ENCODE results near the gene KRT74.
"Not testable (repeated sequence)": the region's sequence is repeated elsewhere in the genome, so short reads cannot be mapped to it uniquely, and the experiment has no call there.

Gene KRT74

DNA sequence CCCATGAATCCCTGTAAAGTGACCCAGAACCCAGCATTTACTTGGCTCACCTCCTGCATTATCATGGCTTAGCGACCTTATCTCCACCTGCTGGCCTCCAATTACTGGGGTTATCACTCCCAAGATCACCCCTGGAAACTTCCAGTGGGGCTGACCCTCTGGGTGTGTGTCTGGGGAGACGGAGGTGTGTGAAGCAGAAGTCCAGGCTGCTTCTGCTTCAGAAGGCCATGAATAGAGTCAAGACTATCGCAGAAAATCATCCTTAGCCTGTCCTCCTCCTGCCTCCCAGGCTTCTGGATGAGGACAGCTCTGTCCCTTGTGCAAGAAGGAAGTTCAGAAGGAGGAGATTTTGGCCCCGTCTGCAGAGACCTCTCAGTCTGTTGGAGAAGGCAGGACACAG is 28.0 kb upstream of the KRT74 start:
- no peak for DNase-seq

DNA sequence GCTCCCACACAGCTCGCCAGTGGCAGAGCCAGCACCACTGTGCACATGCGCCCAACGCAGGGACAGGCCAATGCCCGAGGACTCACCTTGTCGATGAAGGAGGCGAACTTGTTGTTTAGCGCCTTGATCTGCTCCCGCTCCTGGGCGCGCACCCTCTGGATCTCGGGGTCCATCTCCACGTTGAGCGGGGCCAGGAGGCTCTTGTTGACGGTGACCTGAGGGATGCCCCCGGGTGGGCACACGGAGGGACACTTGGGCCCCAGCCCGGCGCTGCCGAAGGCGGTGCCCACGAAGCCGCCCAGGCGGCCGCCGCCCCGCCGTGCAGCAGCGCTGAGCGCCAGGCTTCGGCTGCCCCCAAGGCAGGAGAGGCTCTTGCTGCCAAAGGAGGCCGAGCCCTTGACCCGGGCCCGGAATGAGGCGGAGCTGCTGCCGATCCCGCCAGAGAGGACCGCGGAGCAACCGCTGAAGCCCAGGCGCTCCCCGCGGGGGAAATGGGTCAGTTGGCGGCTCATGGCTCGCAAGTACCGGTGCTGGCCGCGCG is 27.4 kb upstream of the KRT74 start, which contains the start of gene KRT72:
TSS of gene KRT72 (minus strand) at position 523 of the 541 bp plus-strand sequence. CDS start at position 512, 11 bp downstream.
- DNase-seq = no peak

DNA sequence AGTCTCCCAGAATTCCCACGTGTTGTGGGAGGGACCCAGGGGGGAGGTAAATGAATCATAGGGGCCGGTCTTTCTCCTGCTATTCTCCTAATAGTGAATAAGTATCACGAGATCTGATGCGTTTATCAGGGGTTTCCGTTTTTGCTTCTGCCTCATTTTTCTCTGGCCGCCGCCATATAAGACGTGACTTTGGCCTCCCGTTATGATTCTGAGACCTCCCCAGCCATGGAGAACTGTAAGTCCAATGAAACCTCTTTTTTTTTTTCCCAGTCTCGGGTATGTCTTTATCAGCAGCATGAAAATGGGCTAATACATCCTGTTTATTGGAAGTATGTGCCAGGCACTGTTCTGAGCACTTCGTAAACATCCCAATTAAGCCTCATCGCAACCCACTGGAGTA is 26.8 kb upstream of the KRT74 start:
- no peak for DNase-seq

DNA sequence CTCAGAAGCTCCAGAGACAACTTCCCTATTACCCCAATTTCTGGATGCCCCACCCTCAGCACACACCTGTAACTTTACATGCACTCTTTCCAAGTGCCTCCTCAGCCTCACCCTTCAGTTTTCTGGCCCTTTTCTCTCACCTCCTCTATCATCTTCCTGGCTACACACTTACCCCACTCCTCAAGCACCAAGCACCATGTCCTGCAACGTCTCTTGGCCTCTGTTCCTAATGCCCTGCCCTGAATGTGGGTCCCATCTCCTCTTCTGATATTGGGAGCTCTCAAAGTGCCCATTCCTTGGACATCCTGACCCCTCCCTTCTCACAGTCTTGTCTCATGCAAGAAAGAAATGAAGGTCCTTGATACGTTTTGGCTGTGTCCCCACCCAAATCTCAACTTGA is 26.4 kb upstream of the KRT74 start:
- no peak for DNase-seq

DNA sequence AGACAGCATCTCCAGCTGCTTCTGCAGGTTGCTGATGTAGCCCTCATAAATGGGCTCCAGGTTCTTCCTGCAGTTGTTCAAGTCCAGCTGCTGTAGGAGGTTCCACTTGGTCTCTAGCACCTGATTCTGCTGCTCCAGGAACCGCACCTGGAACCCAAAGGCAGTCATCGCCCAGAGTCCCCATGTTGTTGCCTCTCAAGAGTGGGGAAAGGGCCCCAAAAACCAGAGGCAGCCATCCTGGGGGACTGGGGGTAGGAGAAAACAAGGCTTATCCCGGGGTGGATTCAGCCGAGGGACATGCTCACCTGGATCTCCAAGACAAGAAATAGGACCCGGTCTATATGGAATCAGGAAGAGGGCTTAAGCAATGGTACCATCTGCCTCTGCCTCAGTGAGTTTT is 25.3 kb upstream of the KRT74 start:
- DNase-seq = no peak

DNA sequence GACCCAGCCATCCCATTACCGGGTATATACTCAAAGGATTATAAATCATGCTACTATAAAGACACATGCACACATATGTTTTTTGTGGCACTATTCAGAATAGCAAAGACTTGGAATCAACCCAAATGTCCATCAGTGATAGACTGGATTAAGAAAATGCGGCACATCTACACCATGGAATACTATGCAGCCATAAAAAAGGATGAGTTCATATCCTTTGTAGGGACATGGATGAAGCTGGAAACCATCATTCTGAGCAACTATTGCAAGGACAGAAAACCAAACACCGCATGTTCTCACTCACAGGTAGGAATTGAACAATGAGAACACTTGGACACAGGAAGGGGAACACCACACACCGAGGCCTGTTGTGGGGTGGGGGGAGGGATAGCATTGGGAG is 20.6 kb upstream of the KRT74 start:
- DNase-seq = not testable (repeated sequence)

DNA sequence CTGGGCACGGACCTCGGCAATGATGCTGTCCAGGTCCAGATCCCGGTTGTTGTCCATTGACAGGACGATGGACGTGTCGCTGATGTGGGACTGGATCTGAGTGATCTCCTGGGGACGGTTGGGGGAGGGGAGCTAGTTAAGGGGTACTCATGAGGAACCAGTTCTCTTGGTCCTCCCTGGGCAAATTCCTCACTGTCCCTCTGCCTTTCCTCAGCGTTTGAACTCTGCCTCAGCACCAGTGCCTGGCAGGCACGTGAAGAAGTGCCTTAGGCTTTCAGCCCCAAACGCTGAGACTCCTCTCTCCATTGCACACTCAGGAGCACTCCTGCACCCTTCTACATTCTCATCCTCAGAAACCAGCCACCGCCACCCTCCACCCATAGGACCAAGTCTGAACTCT is 17.9 kb upstream of the KRT74 start:
- no peak for DNase-seq

DNA sequence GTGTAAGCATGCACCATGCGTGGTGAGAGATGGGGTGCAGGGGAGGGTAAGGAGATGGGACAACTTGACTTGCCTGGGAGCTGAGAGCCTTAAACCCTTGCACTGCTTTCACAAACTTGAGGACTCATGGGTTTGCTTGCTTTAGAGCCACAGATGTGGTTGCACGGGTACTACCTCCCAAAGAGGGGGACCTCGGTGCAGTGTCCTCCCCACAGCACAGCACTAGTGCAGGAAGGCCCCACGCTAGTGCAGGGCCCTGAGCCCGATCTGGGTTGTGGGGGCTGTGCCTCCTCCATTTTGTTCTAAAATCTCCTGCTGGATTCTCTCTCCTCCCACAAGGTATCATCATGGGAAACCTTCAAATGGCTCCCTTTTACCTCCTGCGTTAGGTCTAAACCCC is 16.4 kb upstream of the KRT74 start:
- DNase-seq = no peak

DNA sequence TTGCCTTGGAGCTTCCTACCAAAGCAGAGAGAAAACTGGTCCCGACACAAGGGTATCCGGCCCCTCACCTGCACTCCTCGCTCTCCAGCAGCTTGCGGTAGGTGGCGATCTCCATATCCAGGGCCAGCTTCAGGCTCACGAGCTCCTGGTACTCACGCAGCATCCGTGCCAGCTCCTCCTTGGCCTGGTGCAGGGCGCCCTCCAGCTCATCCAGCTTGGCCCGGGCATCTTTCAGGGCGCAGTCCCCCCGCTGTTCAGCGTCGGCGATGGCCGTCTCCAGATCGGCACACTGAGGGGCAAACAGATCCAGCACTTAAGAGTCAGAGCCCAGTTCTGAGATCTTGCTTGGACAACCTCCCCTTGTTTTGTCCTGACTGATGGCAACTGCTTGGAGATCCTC is 13.9 kb upstream of the KRT74 start:
- DNase-seq = no peak

DNA sequence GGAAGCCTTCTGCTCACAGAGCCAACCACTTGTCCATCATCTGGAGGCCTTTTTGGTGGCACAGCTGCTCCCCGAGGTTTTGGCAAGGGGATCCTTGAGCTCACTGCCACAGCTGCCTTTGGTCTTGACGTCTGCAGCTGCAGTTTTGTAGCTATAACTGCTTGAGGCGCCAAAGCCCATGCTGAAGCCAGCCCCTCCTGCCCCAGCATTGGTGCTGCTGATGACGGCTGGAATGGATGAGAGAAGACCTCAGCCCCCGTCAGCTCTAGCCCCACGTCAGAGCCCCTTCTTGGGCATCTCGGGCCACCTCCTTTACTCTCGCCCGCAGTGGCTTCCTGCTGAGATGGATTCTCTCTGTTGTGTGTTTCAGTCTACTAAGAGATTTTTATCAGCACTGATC is 12.3 kb upstream of the KRT74 start:
- peak; percentile 26 for DNase-seq

DNA sequence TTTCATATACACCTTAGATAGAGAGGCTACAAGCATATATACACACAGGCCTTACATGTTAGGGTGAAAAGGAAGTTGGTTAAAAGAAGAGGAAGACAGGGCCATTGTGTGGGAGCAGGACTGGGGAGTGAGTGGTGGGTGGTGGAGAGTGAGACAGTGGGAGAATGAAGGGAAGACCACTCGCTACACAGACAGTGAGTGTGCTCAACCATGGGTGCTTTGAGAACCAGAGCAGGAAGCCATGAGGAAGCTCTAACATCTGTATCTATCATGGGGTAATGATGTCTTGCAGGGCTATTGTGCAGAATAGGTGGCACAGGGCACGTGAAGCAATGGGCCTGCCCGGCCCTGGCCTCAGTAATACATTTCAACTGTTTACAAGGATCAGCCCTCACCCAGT is 11.4 kb upstream of the KRT74 start:
- no peak for DNase-seq

DNA sequence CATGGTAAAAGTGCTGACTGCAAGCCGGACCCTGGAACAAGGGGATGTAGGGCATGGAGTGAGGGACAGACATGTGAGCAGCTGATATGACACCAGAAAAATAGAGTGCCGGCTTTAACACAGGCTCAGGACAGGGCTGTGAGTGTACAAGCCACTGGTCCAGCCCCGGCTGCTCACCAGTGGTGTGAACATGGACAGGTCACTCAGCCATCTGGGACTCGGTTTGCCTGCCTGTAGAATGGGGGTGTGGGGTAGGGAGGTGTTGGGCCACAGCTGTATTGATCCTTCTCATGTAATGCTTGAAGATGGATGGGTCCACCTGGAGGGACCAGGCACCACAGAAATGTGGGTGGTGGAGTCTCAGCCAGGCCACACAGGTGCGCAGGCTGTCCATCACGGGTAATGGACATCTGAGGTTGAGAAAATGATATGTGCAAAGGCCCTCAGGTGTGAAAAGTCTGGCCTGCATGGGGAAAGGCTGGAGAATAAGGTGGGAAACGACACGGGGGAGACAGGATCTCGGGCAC is 10.6 kb upstream of the KRT74 start:
- no peak for DNase-seq

DNA sequence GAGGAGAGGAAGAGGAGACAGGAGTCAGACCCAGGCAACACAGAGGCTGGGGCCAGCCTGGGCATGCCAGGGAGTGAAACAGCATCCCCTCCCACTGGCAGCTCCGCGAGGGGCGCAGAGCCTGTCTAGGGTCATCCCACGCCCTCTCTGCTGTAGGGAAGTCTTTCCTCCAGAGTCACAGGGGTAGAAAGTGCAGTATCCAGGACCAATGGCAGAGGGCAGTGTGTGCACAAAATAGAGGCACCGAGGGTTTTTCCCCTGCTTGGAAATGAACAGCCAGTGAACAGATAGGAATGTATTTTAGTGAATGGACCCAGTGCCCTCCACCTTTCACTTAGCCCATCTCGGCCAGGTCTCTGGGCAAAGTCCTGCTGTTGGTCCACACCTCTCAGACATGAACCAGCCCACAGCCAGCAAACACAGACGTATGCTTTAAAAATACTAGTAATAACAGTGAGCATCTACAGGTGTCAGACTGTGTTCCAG is 9.4 kb upstream of the KRT74 start:
- DNase-seq = peak; percentile 84

DNA sequence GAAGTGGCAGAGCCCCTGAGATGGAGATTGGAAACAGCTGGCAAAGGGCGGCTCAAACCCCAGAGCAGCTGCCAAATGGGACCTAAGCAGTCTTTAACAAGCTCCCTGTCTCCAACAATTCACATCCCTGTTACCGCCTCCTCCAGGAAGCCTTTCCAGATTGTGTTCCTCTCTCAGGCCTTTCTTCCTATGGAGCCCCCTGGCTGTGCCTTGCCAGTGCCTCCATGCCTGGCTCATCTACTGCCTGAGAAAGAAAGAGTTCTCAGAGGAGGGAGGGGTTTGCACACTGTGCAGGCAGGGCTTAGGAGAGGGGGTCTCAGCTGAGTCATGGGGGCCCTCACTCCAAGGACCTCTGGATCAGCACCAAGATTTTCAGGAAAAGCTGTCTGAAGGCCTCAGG is 8.8 kb upstream of the KRT74 start:
- no peak for DNase-seq

DNA sequence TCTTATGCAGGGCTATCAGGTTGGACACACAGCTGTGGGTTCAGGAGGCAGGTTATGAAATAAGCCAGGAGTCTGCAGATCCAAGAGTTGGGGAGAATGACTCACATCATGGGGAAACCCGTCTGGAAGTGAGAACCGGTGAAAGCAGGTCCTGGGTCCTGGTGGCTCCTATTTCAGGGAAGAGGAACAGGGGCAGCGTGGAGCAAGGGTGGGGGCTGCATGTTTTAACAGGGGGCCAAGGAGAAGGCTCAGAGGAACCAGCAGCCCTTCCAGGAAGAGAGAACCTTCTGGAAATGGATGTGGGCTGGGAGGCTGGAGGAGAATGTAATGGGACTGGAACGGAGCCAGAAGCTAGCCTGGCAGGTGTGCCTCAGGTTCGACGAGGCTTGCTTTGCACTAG is 7.8 kb upstream of the KRT74 start:
- no peak for DNase-seq

DNA sequence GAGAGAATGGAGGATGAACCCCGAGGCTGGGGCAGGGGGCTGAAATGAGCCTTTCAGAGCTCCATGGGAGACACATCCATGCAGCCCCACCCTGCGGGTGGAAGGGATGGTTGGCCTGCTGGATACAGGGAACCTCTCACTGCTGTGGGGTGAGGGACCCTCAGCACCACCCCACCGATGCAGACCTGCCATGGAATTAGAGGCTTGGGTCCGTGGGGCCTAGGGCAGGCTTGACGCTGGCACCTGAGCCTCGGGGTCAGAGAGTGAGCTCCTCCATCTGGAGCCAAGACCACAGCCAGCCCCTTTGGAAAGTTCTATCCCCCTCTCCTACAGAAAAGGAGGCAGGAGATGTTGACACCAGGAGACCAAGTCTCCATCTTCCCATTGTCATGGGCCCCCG is 7.4 kb upstream of the KRT74 start:
- DNase-seq = no peak

DNA sequence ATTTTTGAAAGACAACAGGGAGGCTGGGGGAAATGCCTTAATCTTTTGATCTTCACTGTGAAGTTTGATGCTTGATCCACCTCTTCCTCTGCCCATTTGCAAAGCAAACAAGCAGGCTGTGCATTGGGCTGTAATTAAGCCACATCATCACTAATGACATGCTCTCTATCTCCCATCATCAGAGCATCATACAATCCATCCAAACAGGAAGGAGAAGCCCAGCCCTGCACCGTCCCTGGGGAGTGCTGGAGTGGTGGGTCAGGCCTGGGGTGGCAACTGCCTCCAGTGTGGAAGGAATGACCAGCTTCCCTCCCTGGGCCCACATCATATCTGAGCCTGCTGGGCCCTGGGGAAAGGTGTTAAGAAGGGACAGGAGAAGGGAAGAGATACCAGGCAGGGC is 6.9 kb upstream of the KRT74 start:
- DNase-seq = no peak

DNA sequence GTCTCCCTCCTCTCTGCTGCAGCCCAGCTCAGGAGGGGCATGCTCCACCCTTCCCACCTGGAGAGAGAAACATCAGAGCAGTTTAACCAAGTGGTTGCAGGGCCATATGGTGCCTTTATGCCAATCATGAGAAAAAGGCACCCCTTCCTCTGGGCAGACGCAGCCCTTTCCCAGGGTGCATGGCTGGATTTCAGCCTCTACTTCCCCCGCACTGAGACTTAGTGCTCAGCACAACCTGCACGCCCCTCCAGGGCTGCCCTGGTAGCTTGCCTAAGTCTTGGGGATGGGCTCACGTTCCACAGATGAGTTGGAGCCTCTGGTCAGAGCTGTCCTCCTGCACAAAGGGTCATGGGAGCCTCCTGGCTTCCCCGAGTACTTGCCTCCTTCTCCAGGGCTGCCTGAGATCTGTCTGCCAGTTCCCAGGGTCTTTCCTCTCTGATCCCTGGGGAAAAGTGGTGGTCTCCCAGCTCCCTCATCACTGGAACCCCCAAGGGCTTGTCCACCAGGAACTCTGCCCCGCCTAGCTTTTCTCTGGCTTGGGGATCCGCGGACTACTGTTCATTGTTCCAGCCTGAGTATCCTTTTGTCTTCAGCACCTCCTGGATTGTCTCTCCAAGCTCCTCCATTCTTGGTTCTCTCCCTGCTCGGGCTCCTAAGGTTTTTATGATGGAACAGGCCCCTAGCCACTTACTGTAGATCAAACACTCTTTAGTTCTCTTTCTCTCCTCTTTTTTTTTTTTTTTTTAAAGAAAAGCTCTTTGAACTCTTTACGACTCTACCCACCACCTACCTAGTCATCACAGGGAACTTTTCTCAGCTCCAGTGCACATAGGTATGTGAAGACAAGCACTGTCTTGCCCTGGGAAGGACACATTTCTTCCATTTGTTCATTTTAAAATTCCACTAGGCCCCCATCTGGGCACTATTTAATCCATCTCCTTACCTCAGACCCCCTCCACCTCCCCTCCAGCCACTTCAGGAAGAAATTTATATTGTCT is 6.1 kb upstream of the KRT74 start:
- DNase-seq = peak; percentile 32

DNA sequence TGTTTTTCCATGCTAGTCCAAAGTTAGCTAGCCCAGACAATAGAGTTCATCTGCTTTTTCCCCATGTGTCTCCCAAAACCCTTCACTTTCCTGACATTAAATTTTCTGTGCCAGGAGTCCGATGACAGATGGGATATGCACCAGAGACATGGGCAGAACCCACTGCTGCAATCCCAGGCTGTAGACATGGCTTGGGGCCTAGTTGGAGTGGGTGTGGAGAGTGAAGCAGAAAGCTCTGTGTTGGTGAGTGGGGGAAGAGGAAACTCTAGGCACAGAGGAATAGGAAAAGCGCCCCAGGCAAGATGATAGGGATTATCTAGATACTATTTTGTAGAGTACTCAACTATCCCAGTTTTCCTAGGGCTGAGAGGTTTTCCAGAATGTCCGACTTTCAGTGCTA is 4.8 kb upstream of the KRT74 start:
- DNase-seq = peak; percentile 58

DNA sequence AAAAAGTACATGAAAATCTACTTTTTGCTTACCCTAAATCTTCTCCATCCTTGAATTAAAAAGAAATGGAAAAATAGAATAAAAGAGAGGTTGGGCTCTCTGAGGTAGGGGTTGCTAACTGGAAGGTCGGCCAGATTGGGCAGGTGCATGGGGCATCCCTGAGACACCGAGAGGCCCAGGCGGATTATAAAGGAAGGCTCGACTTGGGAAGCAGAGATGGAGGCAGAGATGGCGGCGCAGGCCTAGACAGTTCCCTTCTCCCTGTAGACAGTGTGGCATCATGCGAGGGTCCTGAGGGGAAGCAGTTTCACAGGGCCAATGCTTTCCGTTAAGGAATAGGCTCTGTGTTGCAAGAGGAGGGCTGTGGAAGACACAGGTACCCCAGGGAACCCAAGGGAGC is 3.7 kb upstream of the KRT74 start:
- no peak for DNase-seq

DNA sequence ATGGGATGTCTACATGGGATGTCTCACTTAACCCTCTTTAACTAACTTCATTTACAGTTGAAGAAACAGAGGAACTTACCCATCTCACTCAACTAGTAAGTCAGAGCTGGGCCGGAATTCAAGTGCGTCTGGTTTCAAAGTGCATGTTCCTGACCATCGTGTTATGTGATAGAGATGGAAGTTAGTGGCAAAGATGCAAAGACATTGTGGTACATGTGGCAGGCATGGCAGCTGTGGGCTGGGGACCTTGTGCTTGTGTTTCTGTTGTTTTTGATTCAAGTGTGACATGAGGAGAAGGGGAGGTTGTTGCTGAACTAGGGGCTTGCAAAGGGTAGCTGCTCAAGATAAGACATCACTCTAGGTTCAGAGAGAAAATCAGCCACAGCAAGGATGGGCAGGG is 2.3 kb upstream of the KRT74 start:
- no peak for DNase-seq

DNA sequence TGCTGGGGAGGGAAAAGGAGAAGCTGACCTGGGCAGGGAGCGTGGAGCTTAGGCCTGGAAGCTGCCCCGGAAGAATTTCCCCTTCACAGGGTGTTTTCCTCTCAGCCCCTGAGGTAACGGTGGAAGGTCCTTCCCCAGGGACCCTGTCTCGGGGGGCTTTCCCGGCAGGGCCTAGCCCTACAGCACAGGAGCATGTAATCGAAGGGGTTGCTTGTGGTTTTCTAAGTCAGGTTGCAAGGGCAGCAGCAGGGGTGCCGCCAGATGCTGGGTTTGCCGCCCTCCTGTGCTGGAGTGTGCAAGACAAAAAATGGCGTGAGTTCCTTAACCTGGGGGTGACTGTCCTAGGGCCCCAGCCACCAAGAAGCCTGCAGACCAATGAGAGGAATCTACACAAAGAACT is 1.6 kb upstream of the KRT74 start:
- DNase-seq = no peak

DNA sequence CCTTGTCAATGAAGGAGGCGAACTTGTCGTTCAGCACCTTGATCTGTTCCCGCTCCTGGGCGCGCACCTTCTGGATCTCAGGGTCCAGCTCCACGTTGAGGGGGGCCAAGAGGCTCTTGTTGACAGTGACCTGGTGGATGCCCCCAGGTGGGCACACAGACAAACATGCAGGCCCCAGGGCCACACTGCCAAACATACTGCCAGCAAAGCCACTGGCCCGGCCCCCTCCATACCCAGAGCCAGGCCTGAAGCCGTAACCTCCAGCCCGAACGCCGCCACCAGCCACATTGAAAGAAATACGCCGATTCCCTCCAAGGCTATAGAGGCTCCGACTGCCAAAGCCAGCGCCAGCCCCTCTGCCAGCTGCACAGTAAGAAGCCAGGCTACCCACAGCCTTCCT is 337 bp downstream of the KRT74 start:
- no peak for DNase-seq

DNA sequence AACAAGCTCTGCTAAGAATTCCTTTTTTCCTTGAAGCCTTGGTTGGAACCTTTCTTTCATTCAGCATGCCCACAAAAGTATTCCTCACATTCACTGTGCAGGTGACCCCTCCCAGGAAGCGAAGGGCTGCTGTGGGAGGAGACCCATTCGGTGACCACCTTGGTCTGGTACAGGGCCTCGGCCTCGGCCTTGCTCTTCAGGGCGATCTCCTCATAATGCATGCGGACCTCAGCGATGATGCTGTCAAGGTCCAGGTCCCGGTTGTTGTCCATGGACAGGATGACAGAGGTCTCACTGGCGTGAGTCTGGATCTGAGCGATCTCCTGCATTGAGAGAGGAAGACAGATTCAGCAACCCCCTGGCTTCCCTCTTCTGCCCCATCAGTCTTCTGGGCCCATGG is 3.1 kb downstream of the KRT74 start:
- DNase-seq = no peak
